IPS DF 6.9 (cell line): ENCODE measurements around the gene CHST12.
"Not testable (repeated sequence)": the region's sequence is repeated elsewhere in the genome, so short reads cannot be mapped to it uniquely, and the experiment has no call there.

Experiments used
- DNase-seq: peaks from one replicate; pipeline ENCODE4 v3.0.0-alpha.2; 2013; ENCODE audit warnings: low read depth, low spot score
- H3K27ac ChIP-seq: one replicate; pipeline ENCODE4 v1.5.1; 2013; ENCODE audit warnings: low read length, control low read depth
- H3K27me3 ChIP-seq: 2 replicates; pipeline ENCODE4 v1.6.1; 2013; ENCODE audit warnings: mild to moderate bottlenecking, low read length; ENCODE audit not compliant: control insufficient read depth, insufficient read depth
- H3K36me3 ChIP-seq: 2 replicates; pipeline ENCODE4 v1.6.1; 2013; ENCODE audit warnings: low read length; ENCODE audit not compliant: control insufficient read depth, insufficient read depth
- H3K4me1 ChIP-seq: 2 replicates; pipeline ENCODE4 v1.6.1; 2013; ENCODE audit warnings: low read length; ENCODE audit not compliant: control insufficient read depth, insufficient read depth
- H3K4me3 ChIP-seq: 2 replicates; pipeline ENCODE4 v1.5.1; 2013; ENCODE audit warnings: mild to moderate bottlenecking, low read length
- H3K9me3 ChIP-seq: 2 replicates; pipeline ENCODE4 v1.6.1; 2013; ENCODE audit warnings: low read length, inconsistent platforms; ENCODE audit not compliant: control insufficient read depth, insufficient read depth
- WGBS: extraction: QIAGEN DNeasy Blood & Tissue Kit; methylation state at CpG from one replicate; pipeline ENCODE4 v1.1.7; 2013; ENCODE audit warnings: mixed read lengths, missing lambda C conversion rate; ENCODE audit not compliant: insufficient read length, insufficient coverage; 5-methylcytosine and 5-hydroxymethylcytosine counted together

CHST12 gene

GRCh38 chr7:2378125-2378524 lies 25.3 kb upstream of the CHST12 start:
- not testable (repeated sequence) for DNase-seq, H3K27ac ChIP-seq, H3K27me3 ChIP-seq, H3K4me3 ChIP-seq, H3K4me1 ChIP-seq, H3K9me3 ChIP-seq
- H3K36me3 ChIP-seq, result peaks cover 70% of the 10 kb centered on the region
- WGBS, result no CpG with 5 or more reads among the region's 18 CpGs

- H3K27ac ChIP-seq, result no peak overlapping the region
These were observed 24.2 kb upstream of the CHST12 start for GRCh38 chr7:2379161-2379560.

GRCh38 chr7:2379821-2380450 lies 23.5 kb upstream of the CHST12 start:
- Histone ChIP-seq H3K27me3 (no peaks in the 10 kb centered on the region), H3K36me3 (peaks cover 56% of the 10 kb centered on the region), H3K4me1 (no peaks in the 10 kb centered on the region; the same call in 1 of the 2 replicates), H3K27ac (no peak overlapping the region), H3K4me3 (no peak overlapping the region), H3K9me3 (no peaks in the 10 kb centered on the region)
- DNase-seq, result no peak
- no CpG with 5 or more reads among the region's 34 CpGs for WGBS

More at GRCh38 chr7:2379161-2379560, 24.2 kb upstream of the CHST12 start:
- H3K9me3 ChIP-seq, result no peaks in the 10 kb centered on the region
- no CpG with 5 or more reads among the region's 20 CpGs for WGBS
- H3K27me3 ChIP-seq, result no peaks in the 10 kb centered on the region
- no peak for DNase-seq
- H3K4me1 ChIP-seq, result no peaks in the 10 kb centered on the region; the same call in 1 of the 2 replicates
- peaks cover 64% of the 10 kb centered on the region for H3K36me3 ChIP-seq
- no peak overlapping the region for H3K4me3 ChIP-seq

- H3K4me1 ChIP-seq, result no peaks in the 10 kb centered on the region; the same call in 1 of the 2 replicates
- H3K9me3 ChIP-seq, result no peaks in the 10 kb centered on the region
- no peak overlapping the region for H3K4me3 ChIP-seq
- peaks cover 51% of the 10 kb centered on the region for H3K36me3 ChIP-seq
- H3K27me3 ChIP-seq, result no peaks in the 10 kb centered on the region
- H3K27ac ChIP-seq, result no peak overlapping the region
- no CpG with 5 or more reads among the region's 23 CpGs for WGBS
- no peak for DNase-seq
These were observed 22.9 kb upstream of the CHST12 start for GRCh38 chr7:2380461-2380860.

- Histone ChIP-seq H3K4me1 (no peaks in the 10 kb centered on the region; the same call in 1 of the 2 replicates), H3K27ac (no peak overlapping the region), H3K9me3 (no peaks in the 10 kb centered on the region), H3K27me3 (no peaks in the 10 kb centered on the region), H3K4me3 (no peak overlapping the region), H3K36me3 (peaks cover 44% of the 10 kb centered on the region)
- WGBS, result no CpG with 5 or more reads among the region's 5 CpGs
- no peak for DNase-seq
These were observed 22.2 kb upstream of the CHST12 start for GRCh38 chr7:2381227-2381626.

- WGBS, result no CpG with 5 or more reads among the region's 21 CpGs
- H3K4me1 ChIP-seq, result no peaks in the 10 kb centered on the region; the same call in 1 of the 2 replicates
- H3K36me3 ChIP-seq, result peaks cover 36% of the 10 kb centered on the region
- H3K4me3 ChIP-seq, result no peak overlapping the region
- no peak overlapping the region for H3K27ac ChIP-seq
- H3K27me3 ChIP-seq, result no peaks in the 10 kb centered on the region
- DNase-seq, result no peak
- H3K9me3 ChIP-seq, result no peaks in the 10 kb centered on the region
These were observed 21.4 kb upstream of the CHST12 start for GRCh38 chr7:2381881-2382509.

GRCh38 chr7:2383543-2384274 lies 19.7 kb upstream of the CHST12 start:
- Histone ChIP-seq H3K9me3 (no peaks in the 10 kb centered on the region), H3K4me1 (no peaks in the 10 kb centered on the region; the same call in none of the 2 replicates), H3K27me3 (no peaks in the 10 kb centered on the region), H3K4me3 (no peak overlapping the region), H3K36me3 (peaks cover 35% of the 10 kb centered on the region), H3K27ac (no peak overlapping the region)
- no peak for DNase-seq
- WGBS, result no CpG with 5 or more reads among the region's 29 CpGs

GRCh38 chr7:2384354-2385243 lies 18.8 kb upstream of the CHST12 start:
- DNase-seq, result no peak
- Histone ChIP-seq H3K36me3 (peaks cover 26% of the 10 kb centered on the region), H3K4me1 (no peaks in the 10 kb centered on the region; the same call in none of the 2 replicates), H3K27me3 (no peaks in the 10 kb centered on the region), H3K9me3 (no peaks in the 10 kb centered on the region), H3K4me3 (no peak overlapping the region), H3K27ac (no peak overlapping the region)
- WGBS, result no CpG with 5 or more reads among the region's 19 CpGs

GRCh38 chr7:2386122-2386521 lies 17.3 kb upstream of the CHST12 start:
- not testable (repeated sequence) for H3K27ac ChIP-seq
- no CpG with 5 or more reads among the region's 9 CpGs for WGBS

More at GRCh38 chr7:2386122-2386521, 17.3 kb upstream of the CHST12 start:
- not testable (repeated sequence) for H3K4me3 ChIP-seq, H3K4me1 ChIP-seq, DNase-seq, H3K9me3 ChIP-seq, H3K27me3 ChIP-seq
- peaks cover 12% of the 10 kb centered on the region for H3K36me3 ChIP-seq
